ENCODE results near the gene EXOC6B.
A peak's percentile ranks its signal among the peaks of the same experiment; 100 is the strongest.

Gene EXOC6B

GRCh38 chr2:72825257-72826155 lies at the start of gene EXOC6B:
EXOC6B (minus strand) TSS chr2:72826033.
- Histone ChIP-seq H3K9me3 (ENCODE audit: control insufficient read depth, low read depth, low read length) (no peaks in the 10 kb centered on the region), H3K4me3 (ENCODE audit: low read length) (peak within 1 kb of the TSS; percentile 74), H3K36me3 (ENCODE audit: control insufficient read depth, low read depth, low read length) (no peaks in the 10 kb centered on the region), H3K27me3 (ENCODE audit: control insufficient read depth, insufficient read depth, low read length) (no peaks in the 10 kb centered on the region), H3K4me1 (ENCODE audit: control insufficient read depth, low read depth, low read length) (peaks cover 12% of the 10 kb centered on the region), H3K27ac (ENCODE audit: low read length) (peak within 1 kb of the TSS; percentile 2), H3K9ac (ENCODE audit: low read length) (peak within 1 kb of the TSS; percentile 65)

GRCh38 chr2:72871880-72872279 lies 46.0 kb upstream of the EXOC6B start:
- H3K9me3 ChIP-seq (ENCODE audit: control insufficient read depth, low read depth, low read length), result no peaks in the 10 kb centered on the region
- no peak overlapping the region for H3K4me3 ChIP-seq (ENCODE audit: low read length)
- no peak overlapping the region for H3K27ac ChIP-seq (ENCODE audit: low read length)
- H3K27me3 ChIP-seq (ENCODE audit: control insufficient read depth, insufficient read depth, low read length), result no peaks in the 10 kb centered on the region
- no peak overlapping the region for H3K9ac ChIP-seq (ENCODE audit: low read length)
- no peaks in the 10 kb centered on the region for H3K36me3 ChIP-seq (ENCODE audit: control insufficient read depth, low read depth, low read length)
- H3K4me1 ChIP-seq (ENCODE audit: control insufficient read depth, low read depth, low read length), result no peaks in the 10 kb centered on the region

- H3K9ac ChIP-seq (ENCODE audit: low read length), result no peak overlapping the region
- H3K4me3 ChIP-seq (ENCODE audit: low read length), result no peak overlapping the region
- H3K9me3 ChIP-seq (ENCODE audit: control insufficient read depth, low read depth, low read length), result no peaks in the 10 kb centered on the region
- no peaks in the 10 kb centered on the region for H3K36me3 ChIP-seq (ENCODE audit: control insufficient read depth, low read depth, low read length)
- H3K4me1 ChIP-seq (ENCODE audit: control insufficient read depth, low read depth, low read length), result no peaks in the 10 kb centered on the region
- no peaks in the 10 kb centered on the region for H3K27me3 ChIP-seq (ENCODE audit: control insufficient read depth, insufficient read depth, low read length)
- no peak overlapping the region for H3K27ac ChIP-seq (ENCODE audit: low read length)
These were observed 45.2 kb upstream of the EXOC6B start for GRCh38 chr2:72871060-72871459.

GRCh38 chr2:72864500-72864899 lies 38.7 kb upstream of the EXOC6B start:
- Histone ChIP-seq H3K4me1 (ENCODE audit: control insufficient read depth, low read depth, low read length) (peaks cover 5% of the 10 kb centered on the region), H3K4me3 (ENCODE audit: low read length) (no peak overlapping the region), H3K27ac (ENCODE audit: low read length) (no peak overlapping the region), H3K9me3 (ENCODE audit: control insufficient read depth, low read depth, low read length) (no peaks in the 10 kb centered on the region), H3K36me3 (ENCODE audit: control insufficient read depth, low read depth, low read length) (no peaks in the 10 kb centered on the region), H3K27me3 (ENCODE audit: control insufficient read depth, insufficient read depth, low read length) (peaks cover 26% of the 10 kb centered on the region), H3K9ac (ENCODE audit: low read length) (no peak overlapping the region)

- Histone ChIP-seq H3K27ac (ENCODE audit: low read length) (no peak overlapping the region), H3K27me3 (ENCODE audit: control insufficient read depth, insufficient read depth, low read length) (peaks cover 26% of the 10 kb centered on the region), H3K36me3 (ENCODE audit: control insufficient read depth, low read depth, low read length) (no peaks in the 10 kb centered on the region), H3K9me3 (ENCODE audit: control insufficient read depth, low read depth, low read length) (no peaks in the 10 kb centered on the region), H3K9ac (ENCODE audit: low read length) (peak overlapping the region; percentile 50), H3K4me1 (ENCODE audit: control insufficient read depth, low read depth, low read length) (peaks cover 5% of the 10 kb centered on the region), H3K4me3 (ENCODE audit: low read length) (peak overlapping the region; percentile 65)
These were observed 37.2 kb upstream of the EXOC6B start for GRCh38 chr2:72863046-72863445.

GRCh38 chr2:72862239-72862988 lies 36.6 kb upstream of the EXOC6B start:
- peaks cover 5% of the 10 kb centered on the region for H3K4me1 ChIP-seq (ENCODE audit: control insufficient read depth, low read depth, low read length)
- H3K9me3 ChIP-seq (ENCODE audit: control insufficient read depth, low read depth, low read length), result no peaks in the 10 kb centered on the region
- H3K4me3 ChIP-seq (ENCODE audit: low read length), result peak overlapping the region; percentile 65
- H3K27ac ChIP-seq (ENCODE audit: low read length), result no peak overlapping the region
- H3K36me3 ChIP-seq (ENCODE audit: control insufficient read depth, low read depth, low read length), result no peaks in the 10 kb centered on the region
- H3K27me3 ChIP-seq (ENCODE audit: control insufficient read depth, insufficient read depth, low read length), result peaks cover 26% of the 10 kb centered on the region
- H3K9ac ChIP-seq (ENCODE audit: low read length), result peak overlapping the region; percentile 50

GRCh38 chr2:72859831-72860262 lies 34.0 kb upstream of the EXOC6B start:
- H3K27me3 ChIP-seq (ENCODE audit: control insufficient read depth, insufficient read depth, low read length), result peaks cover 26% of the 10 kb centered on the region
- no peaks in the 10 kb centered on the region for H3K36me3 ChIP-seq (ENCODE audit: control insufficient read depth, low read depth, low read length)
- no peak overlapping the region for H3K4me3 ChIP-seq (ENCODE audit: low read length)
- H3K4me1 ChIP-seq (ENCODE audit: control insufficient read depth, low read depth, low read length), result peaks cover 5% of the 10 kb centered on the region
- H3K9me3 ChIP-seq (ENCODE audit: control insufficient read depth, low read depth, low read length), result no peaks in the 10 kb centered on the region
- H3K27ac ChIP-seq (ENCODE audit: low read length), result no peak overlapping the region
- H3K9ac ChIP-seq (ENCODE audit: low read length), result no peak overlapping the region

GRCh38 chr2:72851333-72851732 lies 25.5 kb upstream of the EXOC6B start:
- no peaks in the 10 kb centered on the region for H3K27me3 ChIP-seq (ENCODE audit: control insufficient read depth, insufficient read depth, low read length)

GRCh38 chr2:72849138-72849462 lies 23.3 kb upstream of the EXOC6B start:
- H3K4me3 ChIP-seq (ENCODE audit: low read length), result no peak overlapping the region
- no peaks in the 10 kb centered on the region for H3K27me3 ChIP-seq (ENCODE audit: control insufficient read depth, insufficient read depth, low read length)
- H3K9ac ChIP-seq (ENCODE audit: low read length), result no peak overlapping the region
- H3K27ac ChIP-seq (ENCODE audit: low read length), result no peak overlapping the region
- no peaks in the 10 kb centered on the region for H3K9me3 ChIP-seq (ENCODE audit: control insufficient read depth, low read depth, low read length)
- no peaks in the 10 kb centered on the region for H3K4me1 ChIP-seq (ENCODE audit: control insufficient read depth, low read depth, low read length)
- H3K36me3 ChIP-seq (ENCODE audit: control insufficient read depth, low read depth, low read length), result no peaks in the 10 kb centered on the region

More at GRCh38 chr2:72851333-72851732, 25.5 kb upstream of the EXOC6B start:
- Histone ChIP-seq H3K4me3 (ENCODE audit: low read length) (no peak overlapping the region), H3K9ac (ENCODE audit: low read length) (no peak overlapping the region), H3K36me3 (ENCODE audit: control insufficient read depth, low read depth, low read length) (no peaks in the 10 kb centered on the region), H3K4me1 (ENCODE audit: control insufficient read depth, low read depth, low read length) (no peaks in the 10 kb centered on the region), H3K27ac (ENCODE audit: low read length) (no peak overlapping the region), H3K9me3 (ENCODE audit: control insufficient read depth, low read depth, low read length) (no peaks in the 10 kb centered on the region)

- Histone ChIP-seq H3K27me3 (ENCODE audit: control insufficient read depth, insufficient read depth, low read length) (no peaks in the 10 kb centered on the region), H3K27ac (ENCODE audit: low read length) (no peak overlapping the region), H3K4me3 (ENCODE audit: low read length) (no peak overlapping the region), H3K36me3 (ENCODE audit: control insufficient read depth, low read depth, low read length) (no peaks in the 10 kb centered on the region), H3K9ac (ENCODE audit: low read length) (no peak overlapping the region), H3K4me1 (ENCODE audit: control insufficient read depth, low read depth, low read length) (no peaks in the 10 kb centered on the region), H3K9me3 (ENCODE audit: control insufficient read depth, low read depth, low read length) (no peaks in the 10 kb centered on the region)
These were observed 22.8 kb upstream of the EXOC6B start for GRCh38 chr2:72848436-72849137.

GRCh38 chr2:72847534-72848315 lies 21.9 kb upstream of the EXOC6B start:
- Histone ChIP-seq H3K27me3 (ENCODE audit: control insufficient read depth, insufficient read depth, low read length) (no peaks in the 10 kb centered on the region), H3K36me3 (ENCODE audit: control insufficient read depth, low read depth, low read length) (no peaks in the 10 kb centered on the region), H3K27ac (ENCODE audit: low read length) (no peak overlapping the region), H3K9ac (ENCODE audit: low read length) (no peak overlapping the region), H3K9me3 (ENCODE audit: control insufficient read depth, low read depth, low read length) (no peaks in the 10 kb centered on the region), H3K4me3 (ENCODE audit: low read length) (no peak overlapping the region), H3K4me1 (ENCODE audit: control insufficient read depth, low read depth, low read length) (no peaks in the 10 kb centered on the region)
